GM12878 (cell line): ENCODE results near the gene DCUN1D3. TPM values are rescaled to one million over a fixed set of nuclear protein-coding genes. Genes with fewer than 3 reads are reported as not detected.

Source experiments
- ATAC-seq: fragments of 200-7000 bp; cut with Tn5 transposase; 3 replicates; pipeline ENCODE4 v1.9.1; 2020; ENCODE audit warnings: mild to moderate bottlenecking, moderate library complexity
- BruUV-seq: library from RNA; stranded (reverse); fragments of 400-500 nt; replicated peaks from 2 replicates; lab custom pipeline; 2021; lab: Mats Ljungman, UMichigan
- CTCF ChIA-PET: fragments of 300-600 bp; sonication (Branson Sonifier 250); formaldehyde crosslinking; extraction: SDS; loops from one replicate; lab custom pipeline; 2021; ENCODE audit warnings: inconsistent platforms; lab: Yijun Ruan, JAX
- POLR2A ChIA-PET: fragments of 350-600 bp; formaldehyde crosslinking; extraction: SDS; loops from one replicate; lab custom pipeline; 2021; ENCODE audit warnings: inconsistent platforms; lab: Charles Lee
- RAD21 ChIA-PET: fragments of 300-600 bp; sonication (Branson Sonifier 250); formaldehyde crosslinking; loops from one replicate; lab custom pipeline; 2023; ENCODE audit warnings: antibody characterized with exemption; ENCODE audit not compliant: unreplicated experiment; lab: Charles Lee
- SMC1A ChIA-PET: fragments of 300-600 bp; sonication (Branson Sonifier 250); formaldehyde crosslinking; loops from one replicate; lab custom pipeline; 2023; ENCODE audit not compliant: unreplicated experiment, uncharacterized antibody; lab: Charles Lee
- DNase-seq: peaks from one replicate; pipeline ENCODE4 v3.0.0-alpha.2; 2011; ENCODE audit warnings: low read depth, low spot score
- FAIRE-seq: peaks from 3 replicates; lab custom pipeline; 2011; peaks lifted over from hg19 to GRCh38; lab: Jason Lieb, UNC
- H2AFZ ChIP-seq: 2 replicates; pipeline ENCODE4 v1.6.0; 2011; ENCODE audit warnings: low read depth, low read length, control low read depth; ENCODE audit not compliant: control insufficient read depth
- H3K27ac ChIP-seq: 2 replicates; pipeline ENCODE4 v1.5.1; 2011; ENCODE audit warnings: control low read depth; ENCODE audit not compliant: control insufficient read depth, insufficient read depth
- H3K27me3 ChIP-seq, 2 experiments: replicated peaks in 1 of 2; 2 replicates each; pipeline versions ENCODE4 v1.6.0 to v1.6.1; 2011; ENCODE audit warnings: low read length in 1 of 2; ENCODE audit not compliant: control insufficient read depth in 2 of 2, insufficient read depth in 2 of 2
- H3K36me3 ChIP-seq, 2 experiments: 2 replicates each; pipeline ENCODE4 v1.5.1; 2011; ENCODE audit warnings: low read length in 1 of 2; ENCODE audit not compliant: control insufficient read depth in 2 of 2, insufficient read depth in 2 of 2
- H3K4me1 ChIP-seq: 2 replicates; pipeline ENCODE4 v1.6.1; 2011; ENCODE audit warnings: mild to moderate bottlenecking, low read length, moderate library complexity, mixed read lengths; ENCODE audit not compliant: control insufficient read depth, insufficient read depth
- H3K4me2 ChIP-seq: 2 replicates; pipeline ENCODE4 v1.6.0; 2011; ENCODE audit warnings: control low read depth; ENCODE audit not compliant: control insufficient read depth, insufficient read depth
- H3K4me3 ChIP-seq: fragments of 200-600 bp; sonication (generic); 2 replicates; pipeline ENCODE4 v1.5.1; 2016
- H3K79me2 ChIP-seq: 2 replicates; pipeline ENCODE4 v1.6.0; 2011; ENCODE audit warnings: low read length; ENCODE audit not compliant: control insufficient read depth, insufficient read depth
- H3K9ac ChIP-seq: 2 replicates; pipeline ENCODE4 v1.8.0; 2011; ENCODE audit warnings: low read length, control low read depth, mixed read lengths; ENCODE audit not compliant: control insufficient read depth, insufficient read depth
- H3K9me3 ChIP-seq: replicated peaks from 3 replicates; pipeline ENCODE4 v1.5.1; 2011; ENCODE audit warnings: mild to moderate bottlenecking, low read length; ENCODE audit not compliant: control insufficient read depth, insufficient read depth
- H4K20me1 ChIP-seq: 2 replicates; pipeline ENCODE4 v1.6.0; 2011; ENCODE audit not compliant: control insufficient read depth, insufficient read depth
- ATF3 ChIP-seq: IDR thresholded peaks from 2 replicates; pipeline ENCODE4 v1.6.1; 2011; ENCODE audit warnings: low read depth, mild to moderate bottlenecking, low read length, moderate library complexity, borderline replicate concordance; ENCODE audit errors: extremely low read depth
- BRCA1 ChIP-seq: IDR thresholded peaks from 2 replicates; pipeline ENCODE4 v1.6.1; 2011; ENCODE audit warnings: low read depth, low read length, improper control_type of control experiment
- CHD4 ChIP-seq: fragments of 200-600 bp; sonication (generic); IDR thresholded peaks from 2 replicates; pipeline ENCODE4 v1.6.1; 2016; ENCODE audit warnings: mild to moderate bottlenecking
- E2F4 ChIP-seq: IDR thresholded peaks from 2 replicates; pipeline ENCODE4 v1.6.1; 2012; ENCODE audit warnings: low read depth, low read length, improper control_type of control experiment
- HCFC1 ChIP-seq: fragments of 150-350 bp; IDR thresholded peaks from 2 replicates; pipeline ENCODE4 v1.6.1; 2014; ENCODE audit warnings: low read length
- MEF2A ChIP-seq: IDR thresholded peaks from 2 replicates; pipeline ENCODE4 v1.6.1; 2011; ENCODE audit warnings: low read depth, mild to moderate bottlenecking, low read length, moderate library complexity; ENCODE audit not compliant: insufficient read depth
- NBN ChIP-seq: fragments of 450-650 bp; IDR thresholded peaks from 2 replicates; pipeline ENCODE4 v1.6.1; 2016
- PAX5 ChIP-seq: IDR thresholded peaks from 2 replicates; pipeline ENCODE4 v1.6.1; 2011; ENCODE audit warnings: low read depth, low read length, borderline replicate concordance
- PKNOX1 ChIP-seq: fragments of 450-650 bp; IDR thresholded peaks from 2 replicates; pipeline ENCODE4 v1.6.1; 2016; ENCODE audit warnings: mild to moderate bottlenecking
- SMARCA5 ChIP-seq: fragments of 450-650 bp; IDR thresholded peaks from 2 replicates; pipeline ENCODE4 v1.6.1; 2017; ENCODE audit warnings: mild to moderate bottlenecking
- SUPT20H ChIP-seq: IDR thresholded peaks from 2 replicates; pipeline ENCODE4 v1.6.1; 2011; ENCODE audit warnings: low read depth, mild to moderate bottlenecking, low read length, moderate library complexity, borderline replicate concordance; ENCODE audit not compliant: control insufficient read depth
- TBL1XR1 ChIP-seq: IDR thresholded peaks from 2 replicates; pipeline ENCODE4 v1.6.1; 2012; ENCODE audit warnings: low read depth, low read length, improper control_type of control experiment
- USF1 ChIP-seq: IDR thresholded peaks from 2 replicates; pipeline ENCODE4 v1.6.1; 2011; ENCODE audit warnings: borderline replicate concordance, low read depth, mild to moderate bottlenecking, moderate library complexity, mixed read lengths, low read length; ENCODE audit not compliant: insufficient read depth; ENCODE audit errors: extremely low read length
- YY1 ChIP-seq: IDR thresholded peaks from 2 replicates; pipeline ENCODE4 v1.6.1; 2011; ENCODE audit warnings: low read depth, mild to moderate bottlenecking, low read length
- ZNF592 ChIP-seq: fragments of 450-650 bp; IDR thresholded peaks from 2 replicates; pipeline ENCODE4 v1.6.1; 2017; ENCODE audit warnings: mild to moderate bottlenecking, moderate library complexity
- WGBS: methylation state at CpG from one replicate; pipeline ENCODE4 v1.1.6; 2016; ENCODE audit warnings: low lambda C conversion rate; ENCODE audit not compliant: insufficient replicate concordance, insufficient coverage; ENCODE audit errors: missing lambda C conversion rate; 5-methylcytosine and 5-hydroxymethylcytosine counted together
- in situ Hi-C: fragments of 300-500 bp; cut with MboI; formaldehyde crosslinking; loops from 9 replicates; pipeline ENCODE4 v1.14.3; 2018; ENCODE audit warnings: mixed read lengths
- intact Hi-C: fragments of 100-400 bp; cut with micrococcal nuclease; formaldehyde crosslinking; loops from one replicate; pipeline ENCODE4 v1.14.2; 2022; ENCODE audit not compliant: unreplicated experiment
- polyA plus RNA-seq, 11 experiments: library from polyadenylated mRNA; depleted of rRNA in 4 of 11; unstranded in 6 of 11; stranded (reverse) in 5 of 11; fragments of >200 nt; fragmentation: Nextera tagmentation in 4 of 11; fragmentation: Illumina TruSeq in 1 of 11; extraction: Ambion mirVana in 4 of 11; extraction: Trizol in 1 of 11; gene quantifications; 1 replicate in 1 of 11; 2 replicates in 10 of 11; pipeline versions ENCODE4 v1.2.1 to v1.2.3, GENCODE V29; 2011 to 2016; ENCODE audit warnings: inconsistent platforms in 2 of 11, missing spikeins in 2 of 11, low read depth in 1 of 11
- total RNA-seq, 4 experiments: library from RNA; depleted of rRNA in 3 of 4; stranded (reverse); fragments of >200 nt in 3 of 4; fragmentation: Illumina TruSeq in 1 of 4; extraction: Trizol in 1 of 4; gene quantifications; 2 replicates each; pipeline versions ENCODE4 v1.2.1 to v1.2.3, GENCODE V29; 2013 to 2021

DCUN1D3 gene
- total and polyA plus RNA-seq, 10 of the 15 experiments (the other 5 are each of a cell fraction or from before 2014, with no cell fraction given) = 0.47 to 4.5 (median 1.9) TPM

GRCh38 chr16:20874088-20874581 lies 26.0 kb downstream of the DCUN1D3 start:
- intact Hi-C loops (loop anchor here (2.0 kb wide), 1 partner anchor 27 kb away; the partner anchor contains the start of genes DCUN1D3 and LYRM1), in situ Hi-C loops (no loop called here)
- Histone ChIP-seq H4K20me1 (no peaks in the 10 kb centered on the region), H3K27me3 (no peaks in the 10 kb centered on the region), H3K4me2 (peak overlapping the region; percentile 75), H2AFZ (no peak overlapping the region), H3K36me3 (no peaks in the 10 kb centered on the region), H3K27ac (peak overlapping the region; percentile 81), H3K9ac (peak overlapping the region; percentile 33), H3K9me3 (no peaks in the 10 kb centered on the region; the same call in 2 of the 3 replicates), H3K4me1 (peaks cover 45% of the 10 kb centered on the region), H3K4me3 (peak overlapping the region; percentile 34; the same call in 1 of the 2 replicates), H3K79me2 (peaks cover 18% of the 10 kb centered on the region)
- CTCF ChIA-PET = interaction anchor here (0.6 to 4.0 kb wide), 10 partner anchors 9 to 284 kb away, joined by 3 to 51 read pairs (median 14); partner anchors contain the start of genes DCUN1D3, LDAF1 and LYRM1
- WGBS = 30% methylated on average over 4 of the region's 4 CpGs
- no peak for FAIRE-seq
- RAD21 ChIA-PET = interaction anchor here (0.9 to 3.1 kb wide), 11 partner anchors 9 to 197 kb away, joined by 3 to 48 read pairs (median 4); partner anchors contain the start of genes DCUN1D3 and LYRM1
- DNase-seq = no peak
- SMC1A ChIA-PET = interaction anchor here (1.1 to 6.3 kb wide), 12 partner anchors 8 to 1480 kb away, joined by 3 to 83 read pairs (median 10); partner anchors contain the start of genes DCUN1D3 and LYRM1
- BruUV-seq = no TSS peak
- POLR2A ChIA-PET = interaction anchor here (1.0 to 3.7 kb wide), 4 partner anchors 9 to 50 kb away, joined by 3 to 44 read pairs (median 15); partner anchors contain the start of genes DCUN1D3 and LYRM1
- peak; percentile 9 for ATAC-seq
- no peak for TF ChIP-seq YY1
- no peak for TF ChIP-seq HCFC1
- TF ChIP-seq ZNF592 = no peak
- no peak for TF ChIP-seq USF1
- no peak for TF ChIP-seq NBN
- TF ChIP-seq PKNOX1 = peak; percentile 34; the same call in 1 of the 2 replicates
- no peak for TF ChIP-seq CHD4
- TF ChIP-seq TBL1XR1 = no peak
- no peak for TF ChIP-seq E2F4
- no peak for TF ChIP-seq MEF2A
- TF ChIP-seq SMARCA5 = peak; percentile 39; the same call in 1 of the 2 replicates
- no peak for TF ChIP-seq ATF3
- 0 out of 2 replicates have a peak, but pooled peaks have one; percentile 63 for TF ChIP-seq PAX5
- no peak for TF ChIP-seq BRCA1
- TF ChIP-seq SUPT20H = no peak
